Mesenchymal stem cell (in vitro differentiated cells and primary cell): ENCODE results near the gene WASHC4.

Experiments
- DNase-seq: peaks from one replicate; pipeline ENCODE4 v3.0.0-alpha.2; 2013
- H2AFZ ChIP-seq: one replicate; pipeline ENCODE4 v1.6.1; 2013; ENCODE audit warnings: low read depth, mild to moderate bottlenecking, control low read depth, inconsistent platforms, low read length, moderate library complexity
- H2AK5ac ChIP-seq: 2 replicates; pipeline ENCODE4 v1.6.1; 2013; ENCODE audit warnings: low read length, moderate library complexity, mild to moderate bottlenecking, inconsistent platforms; ENCODE audit not compliant: severe bottlenecking
- H2BK120ac ChIP-seq: one replicate; pipeline ENCODE4 v1.6.1; 2013; ENCODE audit warnings: low read depth, mild to moderate bottlenecking, inconsistent platforms, low read length, moderate library complexity
- H2BK12ac ChIP-seq, 2 experiments: one replicate each; pipeline ENCODE4 v1.6.1; 2013; ENCODE audit warnings: inconsistent platforms in 2 of 2, low read length in 2 of 2, mild to moderate bottlenecking in 2 of 2, moderate library complexity in 2 of 2, control low read depth in 1 of 2
- H2BK15ac ChIP-seq: one replicate; pipeline ENCODE4 v1.6.1; 2013; ENCODE audit warnings: mild to moderate bottlenecking, low read depth, inconsistent platforms; ENCODE audit not compliant: poor library complexity, severe bottlenecking
- H2BK5ac ChIP-seq: 2 replicates; pipeline ENCODE4 v1.6.1; 2013; ENCODE audit warnings: low read depth, mild to moderate bottlenecking, low read length, control low read depth, inconsistent platforms; ENCODE audit not compliant: poor library complexity, severe bottlenecking
- H3K14ac ChIP-seq, 2 experiments: one replicate each; pipeline ENCODE4 v1.6.1; 2013; ENCODE audit warnings: inconsistent platforms in 2 of 2, low read length in 2 of 2, control low read depth in 1 of 2, mild to moderate bottlenecking in 1 of 2, moderate library complexity in 1 of 2
- H3K18ac ChIP-seq, 2 experiments: one replicate each; pipeline ENCODE4 v1.6.1; 2013; ENCODE audit warnings: inconsistent platforms in 2 of 2, low read length in 2 of 2, control low read depth in 1 of 2, low read depth in 1 of 2, mild to moderate bottlenecking in 1 of 2
- H3K23ac ChIP-seq, 2 experiments: one replicate each; pipeline ENCODE4 v1.6.1; 2013; ENCODE audit warnings: inconsistent platforms in 2 of 2, low read length in 2 of 2, mild to moderate bottlenecking in 2 of 2, moderate library complexity in 2 of 2, control low read depth in 1 of 2
- H3K27ac ChIP-seq: 2 replicates; pipeline ENCODE4 v1.5.1; 2013; ENCODE audit warnings: mild to moderate bottlenecking, moderate library complexity, low read length, control low read depth, inconsistent platforms; ENCODE audit not compliant: poor library complexity, severe bottlenecking
- H3K27me3 ChIP-seq, 2 experiments: 2 replicates each; pipeline versions ENCODE4 v1.6.1 to v1.7.0; 2013; ENCODE audit warnings: low read length in 2 of 2, mild to moderate bottlenecking in 2 of 2, moderate library complexity in 2 of 2, control low read depth in 1 of 2, inconsistent platforms in 1 of 2; ENCODE audit not compliant: control insufficient read depth in 1 of 2, insufficient read depth in 1 of 2
- H3K36me3 ChIP-seq, 2 experiments: 2 replicates each; pipeline versions ENCODE4 v1.6.1 to v1.7.0; 2013; ENCODE audit warnings: low read length in 2 of 2, control low read depth in 1 of 2, inconsistent platforms in 1 of 2, low read depth in 1 of 2, mild to moderate bottlenecking in 1 of 2; ENCODE audit not compliant: insufficient read depth in 2 of 2, control insufficient read depth in 1 of 2
- H3K4ac ChIP-seq, 2 experiments: one replicate each; pipeline ENCODE4 v1.6.1; 2013; ENCODE audit warnings: inconsistent platforms in 2 of 2, low read length in 2 of 2, mild to moderate bottlenecking in 2 of 2, moderate library complexity in 2 of 2, control low read depth in 1 of 2, low read depth in 1 of 2
- H3K4me1 ChIP-seq: 2 replicates; pipeline ENCODE4 v1.6.1; 2013; ENCODE audit warnings: low read depth, low read length, control low read depth; ENCODE audit not compliant: control insufficient read depth, insufficient read depth
- H3K4me2 ChIP-seq: 2 replicates; pipeline ENCODE4 v1.6.1; 2013; ENCODE audit warnings: low read length, mild to moderate bottlenecking, inconsistent platforms; ENCODE audit not compliant: poor library complexity, severe bottlenecking
- H3K4me3 ChIP-seq, 2 experiments: 2 replicates each; pipeline versions ENCODE4 v1.5.1 to v1.7.0; 2013; ENCODE audit warnings: low read length in 2 of 2, mild to moderate bottlenecking in 2 of 2, control low read depth in 1 of 2, low read depth in 1 of 2; ENCODE audit not compliant: insufficient read depth in 1 of 2
- H3K79me1 ChIP-seq: replicated peaks from 2 replicates; pipeline ENCODE4 v1.6.1; 2013; ENCODE audit warnings: mild to moderate bottlenecking, control low read depth, low read length, inconsistent platforms; ENCODE audit not compliant: poor library complexity, severe bottlenecking
- H3K9ac ChIP-seq: 2 replicates; pipeline ENCODE4 v1.7.0; 2013; ENCODE audit warnings: mild to moderate bottlenecking, low read length, moderate library complexity
- H3K9me3 ChIP-seq: 2 replicates; pipeline ENCODE4 v1.7.0; 2013; ENCODE audit warnings: mild to moderate bottlenecking, low read length; ENCODE audit not compliant: control insufficient read depth
- H4K8ac ChIP-seq: one replicate; pipeline ENCODE4 v1.6.1; 2013; ENCODE audit warnings: inconsistent platforms, mild to moderate bottlenecking, low read length, moderate library complexity
- H4K91ac ChIP-seq: one replicate; pipeline ENCODE4 v1.6.1; 2013; ENCODE audit warnings: mild to moderate bottlenecking, low read length, inconsistent platforms
- WGBS: methylation state at CpG from one replicate; pipeline ENCODE4 v1.1.7; 2013; ENCODE audit warnings: mixed read lengths; 5-methylcytosine and 5-hydroxymethylcytosine counted together

Gene WASHC4

DNA sequence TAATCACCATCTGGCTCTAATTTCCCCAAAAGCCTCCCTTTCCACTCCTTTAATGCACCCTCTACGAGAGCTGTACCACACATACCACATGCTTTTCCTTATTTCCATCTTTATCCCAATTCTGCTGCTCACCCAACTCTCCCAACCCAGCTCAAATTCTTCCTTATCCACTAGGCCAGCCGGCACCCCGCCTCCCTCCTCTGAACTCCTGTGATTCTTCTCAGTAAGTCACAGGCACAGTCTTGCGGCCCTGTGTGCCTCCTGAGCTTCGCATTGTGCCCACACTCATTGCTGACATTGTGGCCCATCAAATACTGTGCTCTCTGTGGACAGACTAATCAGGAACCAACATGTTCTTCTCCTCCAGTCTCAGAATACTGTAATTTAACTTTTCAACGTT lies 83.0 kb downstream of the WASHC4 start:
- H3K14ac ChIP-seq, result no peak overlapping the region
- H3K18ac ChIP-seq, result no peak overlapping the region
- no peak for DNase-seq
- no peak overlapping the region for H3K4me3 ChIP-seq
- H2AFZ ChIP-seq, result no peak overlapping the region
- no peak overlapping the region for H2BK12ac ChIP-seq
- no peak overlapping the region for H2BK15ac ChIP-seq
- peak overlapping the region in 1 of 2 experiments; percentile 6 for H3K4ac ChIP-seq
- H3K9ac ChIP-seq, result no peak overlapping the region
- H2BK120ac ChIP-seq, result no peak overlapping the region
- H3K27me3 ChIP-seq, result no peaks in the 10 kb centered on the region
- no peak overlapping the region for H3K4me2 ChIP-seq
- no peaks in the 10 kb centered on the region for H3K9me3 ChIP-seq
- H3K4me1 ChIP-seq, result peaks cover 2% of the 10 kb centered on the region
- H2BK5ac ChIP-seq, result no peak overlapping the region
- H3K79me1 ChIP-seq, result peaks cover 5% of the 10 kb centered on the region
- H2AK5ac ChIP-seq, result no peak overlapping the region
- no peak overlapping the region for H3K23ac ChIP-seq
- no peak overlapping the region for H4K8ac ChIP-seq
- H3K36me3 ChIP-seq, result peaks cover 28 to 96% of the 10 kb centered on the region in 2 experiments
- H4K91ac ChIP-seq, result no peak overlapping the region
- no peak overlapping the region for H3K27ac ChIP-seq
- WGBS, result 98% methylated on average over 5 of the region's 6 CpGs

DNA sequence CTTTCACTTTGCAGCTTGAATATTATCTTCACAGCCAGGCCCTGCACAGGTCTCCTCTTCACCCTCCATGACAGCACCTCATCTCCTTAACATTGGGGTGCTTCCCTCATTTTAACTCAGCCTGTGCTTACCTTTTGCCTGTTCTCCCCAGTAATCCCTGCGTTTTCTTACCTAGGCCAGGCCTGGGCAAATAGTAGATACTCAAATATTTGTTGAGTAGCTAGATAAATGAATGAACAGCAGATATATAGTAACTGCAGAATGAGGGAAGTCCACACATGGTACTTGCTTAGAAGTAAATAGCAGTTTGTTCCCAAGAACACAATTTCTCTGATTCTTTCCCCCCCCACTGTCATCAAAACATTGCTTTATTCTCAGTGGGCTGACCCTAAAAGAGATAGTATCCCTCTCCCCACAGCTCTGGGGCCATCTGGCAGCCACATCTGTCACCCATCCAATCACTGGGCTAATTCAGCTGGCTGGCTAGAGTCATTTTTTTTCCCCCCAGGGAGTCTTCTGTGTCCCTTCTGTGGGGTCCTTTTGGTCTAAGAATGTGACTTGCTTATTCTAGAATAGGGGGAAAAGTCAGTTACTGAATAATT lies 85.2 kb downstream of the WASHC4 start:
- Histone ChIP-seq H3K9me3 (no peaks in the 10 kb centered on the region), H3K27ac (no peak overlapping the region), H2BK15ac (no peak overlapping the region), H3K23ac (no peak overlapping the region), H2BK120ac (no peak overlapping the region), H3K18ac (no peak overlapping the region), H2BK12ac (no peak overlapping the region), H3K14ac (no peak overlapping the region), H3K4ac (no peak overlapping the region), H3K4me2 (no peak overlapping the region), H3K36me3 (peaks cover 48 to 97% of the 10 kb centered on the region in 2 experiments), H2AFZ (no peak overlapping the region), H2AK5ac (no peak overlapping the region), H2BK5ac (no peak overlapping the region), H4K91ac (no peak overlapping the region), H3K4me1 (peaks cover 2% of the 10 kb centered on the region), H4K8ac (no peak overlapping the region), H3K79me1 (peaks cover 12% of the 10 kb centered on the region), H3K4me3 (no peak overlapping the region), H3K27me3 (no peaks in the 10 kb centered on the region), H3K9ac (no peak overlapping the region)
- no peak for DNase-seq
- WGBS, result 100% methylated on average over 1 of the region's 1 CpG

DNA sequence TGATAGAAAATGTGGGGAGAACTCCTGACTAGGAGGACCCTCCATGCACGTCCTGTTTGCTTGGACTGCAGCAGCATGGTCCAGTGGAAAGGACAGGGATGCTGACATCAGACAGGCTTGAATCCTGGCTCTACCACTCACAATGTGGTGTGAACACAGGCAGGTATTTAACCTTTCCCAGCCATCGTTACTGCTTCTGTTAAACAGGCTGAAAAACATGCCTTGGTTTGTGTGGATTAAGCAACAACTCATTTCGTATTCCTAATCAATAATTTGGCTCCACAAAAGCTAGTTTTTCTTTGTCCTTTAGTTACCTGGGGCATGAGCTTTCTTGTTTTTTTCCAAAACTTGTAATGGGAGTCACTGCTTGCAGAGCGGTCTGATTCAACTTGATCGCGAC lies 87.4 kb downstream of the WASHC4 start:
- Histone ChIP-seq H4K91ac (no peak overlapping the region), H3K23ac (no peak overlapping the region), H2AFZ (no peak overlapping the region), H2AK5ac (no peak overlapping the region), H3K14ac (no peak overlapping the region), H3K27ac (no peak overlapping the region), H2BK12ac (no peak overlapping the region), H3K18ac (no peak overlapping the region), H3K27me3 (no peaks in the 10 kb centered on the region), H2BK15ac (no peak overlapping the region), H3K36me3 (peaks cover 55 to 95% of the 10 kb centered on the region in 2 experiments), H3K4me1 (peaks cover 4% of the 10 kb centered on the region), H3K9ac (no peak overlapping the region), H2BK5ac (no peak overlapping the region), H3K4me3 (no peak overlapping the region), H4K8ac (peak overlapping the region; percentile 3), H3K4me2 (no peak overlapping the region), H3K79me1 (peaks cover 15% of the 10 kb centered on the region), H3K9me3 (no peaks in the 10 kb centered on the region), H3K4ac (no peak overlapping the region), H2BK120ac (no peak overlapping the region)
- DNase-seq, result no peak
- over 99% methylated on average over 6 of the region's 6 CpGs for WGBS

DNA sequence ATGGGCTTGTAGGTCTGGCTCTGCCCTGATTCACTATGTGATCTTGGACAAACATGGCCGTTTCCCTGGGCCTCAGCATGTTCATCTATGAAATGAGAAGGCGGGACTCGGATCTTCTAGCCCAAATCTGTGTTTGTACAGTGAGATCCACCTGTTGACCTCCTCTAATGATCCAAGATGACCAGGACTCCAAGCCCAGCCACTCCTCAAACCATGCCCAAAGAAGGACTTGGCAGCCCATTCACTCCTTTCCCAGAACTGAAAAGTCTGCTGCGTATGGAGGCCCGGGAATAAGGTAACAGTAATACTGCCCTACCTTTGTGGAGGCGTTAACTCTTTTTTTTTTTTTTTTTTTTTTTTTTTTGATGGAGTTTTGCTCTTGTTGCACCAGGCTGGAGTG lies 88.6 kb downstream of the WASHC4 start:
- no peaks in the 10 kb centered on the region for H3K9me3 ChIP-seq
- H2BK12ac ChIP-seq, result no peak overlapping the region
- WGBS, result 98% methylated on average over 5 of the region's 6 CpGs
- no peak overlapping the region for H3K18ac ChIP-seq
- H4K8ac ChIP-seq, result no peak overlapping the region
- H2BK5ac ChIP-seq, result no peak overlapping the region
- H3K4me2 ChIP-seq, result no peak overlapping the region
- DNase-seq, result no peak
- H3K4ac ChIP-seq, result no peak overlapping the region
- peaks cover 18% of the 10 kb centered on the region for H3K79me1 ChIP-seq
- H2AK5ac ChIP-seq, result no peak overlapping the region
- H2BK15ac ChIP-seq, result no peak overlapping the region
- H3K4me1 ChIP-seq, result peaks cover 4% of the 10 kb centered on the region
- no peak overlapping the region for H3K14ac ChIP-seq
- H3K4me3 ChIP-seq, result no peak overlapping the region
- H3K27me3 ChIP-seq, result no peaks in the 10 kb centered on the region
- no peak overlapping the region for H3K9ac ChIP-seq
- no peak overlapping the region for H3K23ac ChIP-seq
- H4K91ac ChIP-seq, result no peak overlapping the region
- H3K36me3 ChIP-seq, result peaks cover 61 to 93% of the 10 kb centered on the region in 2 experiments
- no peak overlapping the region for H2AFZ ChIP-seq
- H2BK120ac ChIP-seq, result no peak overlapping the region
- no peak overlapping the region for H3K27ac ChIP-seq
